Measurements from ENCODE around the gene ARID1B.

ARID1B gene

GRCh38 chr6:156993713-156994112 lies 216.5 kb downstream of the ARID1B start:
- 0 out of 2 replicates have a peak, but pooled peaks have one; percentile 42 for TF ChIP-seq SCRT2 (tag by site-specific recombination; IDR thresholded peaks at IDR 0.05)
- no peak for TF ChIP-seq KLF7 (tag by site-specific recombination; IDR thresholded peaks at IDR 0.05; ENCODE audit: borderline replicate concordance)
- H3K4me3 ChIP-seq (ENCODE audit: low read depth, low read length), result no peak overlapping the region
- H3K36me3 ChIP-seq (ENCODE audit: control insufficient read depth in 2 of 2, insufficient read depth in 1 of 2, low read length in 2 of 2), result no peaks in the 10 kb centered on the region
- peaks cover 10% of the 10 kb centered on the region for H3K4me1 ChIP-seq (ENCODE audit: control insufficient read depth, insufficient read depth, low read length)
- no peak overlapping the region for H3K27ac ChIP-seq (ENCODE audit: extremely low read depth, low read depth, low read length)
- no peaks in the 10 kb centered on the region for H3K9me3 ChIP-seq (ENCODE audit: control insufficient read depth, insufficient read depth, low read depth, low read length)
- CTCF ChIA-PET, result no interaction called here
- POLR2A ChIA-PET, result interaction anchor here (0.7 kb wide), 1 partner anchor 204 kb away, joined by 5 read pairs; no protein-coding TSS in a partner anchor

- no peak overlapping the region for H3K4me3 ChIP-seq (ENCODE audit: low read depth, low read length)
- peaks cover 10% of the 10 kb centered on the region for H3K4me1 ChIP-seq (ENCODE audit: control insufficient read depth, insufficient read depth, low read length)
- TF ChIP-seq ZNF701 (tag by site-specific recombination; IDR thresholded peaks at IDR 0.05) (no peak), ZNF843 (tag by site-specific recombination; IDR thresholded peaks at IDR 0.05) (0 out of 2 replicates have a peak, but pooled peaks have one; percentile 38), ZNF513 (tag by site-specific recombination; IDR thresholded peaks at IDR 0.05) (peak; percentile 42; the same call in 1 of the 2 replicates), ZNF302 (tag by site-specific recombination; IDR thresholded peaks at IDR 0.05; ENCODE audit: low read depth) (no peak), ZNF664 (tag by site-specific recombination; IDR thresholded peaks at IDR 0.05) (no peak), PRDM6 (tag by site-specific recombination; IDR thresholded peaks at IDR 0.05) (peak; percentile 77), ZNF660 (tag by site-specific recombination; IDR thresholded peaks at IDR 0.05) (0 out of 2 replicates have a peak, but pooled peaks have one; percentile 29), PRDM1 (tag by site-specific recombination; IDR thresholded peaks at IDR 0.05) (no peak), SP7 (tag by site-specific recombination; IDR thresholded peaks at IDR 0.05) (0 out of 2 replicates have a peak, but pooled peaks have one; percentile 23), ZEB2 (tag by site-specific recombination; IDR thresholded peaks at IDR 0.05) (0 out of 2 replicates have a peak, but pooled peaks have one; percentile 43), SCRT2 (tag by site-specific recombination; IDR thresholded peaks at IDR 0.05) (no peak), ZBTB8A (tag by site-specific recombination; IDR thresholded peaks at IDR 0.05) (peak; percentile 82), ZNF792 (tag by site-specific recombination; IDR thresholded peaks at IDR 0.05) (0 out of 2 replicates have a peak, but pooled peaks have one; percentile 49), IKZF3 (tag by site-specific recombination; IDR thresholded peaks at IDR 0.05) (peak; percentile 68), ZBTB17 (tag by site-specific recombination; IDR thresholded peaks at IDR 0.05) (peak; percentile 49; the same call in 1 of the 2 replicates), TRIM28 (IDR thresholded peaks at IDR 0.05; ENCODE audit: borderline replicate concordance, low read length) (peak; percentile 59; the same call in 1 of the 2 replicates), KLF1 (tag by site-specific recombination; IDR thresholded peaks at IDR 0.05) (peak; percentile 35; the same call in 1 of the 2 replicates), FEZF1 (tag by site-specific recombination; IDR thresholded peaks at IDR 0.05) (peak; percentile 54), OSR2 (tag by site-specific recombination; IDR thresholded peaks at IDR 0.05) (peak; percentile 15; the same call in 1 of the 2 replicates), ZNF292 (tag by site-specific recombination; IDR thresholded peaks at IDR 0.05; ENCODE audit: borderline replicate concordance, low read depth) (no peak)
- TF ChIP-seq, protein P1, sequence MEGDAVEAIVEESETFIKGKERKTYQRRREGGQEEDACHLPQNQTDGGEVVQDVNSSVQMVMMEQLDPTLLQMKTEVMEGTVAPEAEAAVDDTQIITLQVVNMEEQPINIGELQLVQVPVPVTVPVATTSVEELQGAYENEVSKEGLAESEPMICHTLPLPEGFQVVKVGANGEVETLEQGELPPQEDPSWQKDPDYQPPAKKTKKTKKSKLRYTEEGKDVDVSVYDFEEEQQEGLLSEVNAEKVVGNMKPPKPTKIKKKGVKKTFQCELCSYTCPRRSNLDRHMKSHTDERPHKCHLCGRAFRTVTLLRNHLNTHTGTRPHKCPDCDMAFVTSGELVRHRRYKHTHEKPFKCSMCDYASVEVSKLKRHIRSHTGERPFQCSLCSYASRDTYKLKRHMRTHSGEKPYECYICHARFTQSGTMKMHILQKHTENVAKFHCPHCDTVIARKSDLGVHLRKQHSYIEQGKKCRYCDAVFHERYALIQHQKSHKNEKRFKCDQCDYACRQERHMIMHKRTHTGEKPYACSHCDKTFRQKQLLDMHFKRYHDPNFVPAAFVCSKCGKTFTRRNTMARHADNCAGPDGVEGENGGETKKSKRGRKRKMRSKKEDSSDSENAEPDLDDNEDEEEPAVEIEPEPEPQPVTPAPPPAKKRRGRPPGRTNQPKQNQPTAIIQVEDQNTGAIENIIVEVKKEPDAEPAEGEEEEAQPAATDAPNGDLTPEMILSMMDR (tag by site-specific recombination; IDR thresholded peaks at IDR 0.05), result no peak
- CTCF ChIA-PET, result no interaction called here
- POLR2A ChIA-PET, result interaction anchor here (0.6 to 0.7 kb wide), 2 partner anchors 205 to 255 kb away, joined by 4 to 5 read pairs; no protein-coding TSS in a partner anchor
- no peaks in the 10 kb centered on the region for H3K36me3 ChIP-seq (ENCODE audit: control insufficient read depth in 2 of 2, insufficient read depth in 1 of 2, low read length in 2 of 2)
- no peak overlapping the region for H3K27ac ChIP-seq (ENCODE audit: extremely low read depth, low read depth, low read length)
- H3K9me3 ChIP-seq (ENCODE audit: control insufficient read depth, insufficient read depth, low read depth, low read length), result no peaks in the 10 kb centered on the region
Measured at GRCh38 chr6:156994215-156995076, 217.3 kb downstream of the ARID1B start.

Measured in HEK293 (cell line).